NCI-H1092 (cell line): ENCODE results near the gene CFB.
"Not testable (repeated sequence)": the region's sequence is repeated elsewhere in the genome, so short reads cannot be mapped to it uniquely, and the experiment has no call there.

ENCODE experiments used
- DNase-seq: peaks from one replicate; lab custom pipeline; 2025; lab: John Stamatoyannopoulos, UW

Gene CFB

GRCh38 chr6:31971279-31971992, 25.5 kb downstream of the CFB start:
- DNase-seq, result no peak

GRCh38 chr6:31971993-31972708, 26.3 kb downstream of the CFB start, which contains the start of gene DXO:
Gene DXO, minus strand, starts transcription at chr6:31972138. Its CDS starts 463 bp downstream, at chr6:31971675.
- peak; percentile 95 for DNase-seq

GRCh38 chr6:31972709-31973350, 26.9 kb downstream of the CFB start:
- no peak for DNase-seq

- DNase-seq, result not testable (repeated sequence)
These were observed 30.2 kb downstream of the CFB start for GRCh38 chr6:31976065-31976464.

- DNase-seq, result no peak
These were observed 32.0 kb downstream of the CFB start for GRCh38 chr6:31977816-31978431.

- no peak for DNase-seq
These were observed 32.9 kb downstream of the CFB start for GRCh38 chr6:31978831-31979230.

GRCh38 chr6:31979238-31979898, 33.5 kb downstream of the CFB start:
- no peak for DNase-seq

- DNase-seq, result not testable (repeated sequence)
These were observed 34.4 kb downstream of the CFB start for GRCh38 chr6:31980195-31980876.

GRCh38 chr6:31980998-31981397, 35.1 kb downstream of the CFB start:
- not testable (repeated sequence) for DNase-seq

- not testable (repeated sequence) for DNase-seq
These were observed 35.8 kb downstream of the CFB start, which contains the start of gene C4A for GRCh38 chr6:31981744-31982143. Gene C4A, plus strand, starts transcription at chr6:31982057. Its CDS starts 51 bp downstream, at chr6:31982108.

- not testable (repeated sequence) for DNase-seq
These were observed 43.5 kb downstream of the CFB start for GRCh38 chr6:31989363-31989762.

GRCh38 chr6:31994421-31994820, 48.5 kb downstream of the CFB start:
- DNase-seq, result not testable (repeated sequence)

- not testable (repeated sequence) for DNase-seq
These were observed 50.5 kb downstream of the CFB start for GRCh38 chr6:31996385-31996784.
